Mucosa of stomach (tissue), 1 donor: ENCODE data around the gene PPTC7.

Experiments
- H3K27me3 ChIP-seq: one replicate; pipeline ENCODE4 v1.7.0; 2013; ENCODE audit warnings: mild to moderate bottlenecking, low read length; ENCODE audit not compliant: control insufficient read depth, insufficient read depth
- H3K36me3 ChIP-seq: one replicate; pipeline ENCODE4 v1.7.0; 2013; ENCODE audit warnings: low read length; ENCODE audit not compliant: control insufficient read depth, insufficient read depth
- H3K4me1 ChIP-seq: one replicate; pipeline ENCODE4 v1.7.0; 2013; ENCODE audit warnings: mild to moderate bottlenecking, low read length; ENCODE audit not compliant: control insufficient read depth, insufficient read depth
- H3K4me3 ChIP-seq: one replicate; pipeline ENCODE4 v1.7.0; 2013; ENCODE audit warnings: low read length
- H3K9ac ChIP-seq: one replicate; pipeline ENCODE4 v1.7.0; 2013; ENCODE audit warnings: mild to moderate bottlenecking, low read length, moderate library complexity
- H3K9me3 ChIP-seq: one replicate; pipeline ENCODE4 v1.7.0; 2013; ENCODE audit warnings: mild to moderate bottlenecking, low read length, moderate library complexity; ENCODE audit not compliant: control insufficient read depth
- donor health status: Pancreatic carcinoma.

PPTC7 gene

GRCh38 chr12:110514363-110514762, 68.8 kb downstream of the PPTC7 start:
- Histone ChIP-seq H3K9me3 (no peaks in the 10 kb centered on the region), H3K4me3 (no peak overlapping the region), H3K9ac (no peak overlapping the region), H3K36me3 (no peaks in the 10 kb centered on the region), H3K27me3 (no peaks in the 10 kb centered on the region), H3K4me1 (no peaks in the 10 kb centered on the region)

- Histone ChIP-seq H3K9me3 (no peaks in the 10 kb centered on the region), H3K4me1 (no peaks in the 10 kb centered on the region), H3K36me3 (no peaks in the 10 kb centered on the region), H3K4me3 (no peak overlapping the region), H3K9ac (no peak overlapping the region), H3K27me3 (no peaks in the 10 kb centered on the region)
Observed at GRCh38 chr12:110513842-110514241, 69.3 kb downstream of the PPTC7 start.

GRCh38 chr12:110508071-110508586, 75.0 kb downstream of the PPTC7 start:
- Histone ChIP-seq H3K9me3 (no peaks in the 10 kb centered on the region), H3K36me3 (no peaks in the 10 kb centered on the region), H3K4me1 (no peaks in the 10 kb centered on the region), H3K9ac (no peak overlapping the region), H3K27me3 (no peaks in the 10 kb centered on the region), H3K4me3 (no peak overlapping the region)

DNA sequence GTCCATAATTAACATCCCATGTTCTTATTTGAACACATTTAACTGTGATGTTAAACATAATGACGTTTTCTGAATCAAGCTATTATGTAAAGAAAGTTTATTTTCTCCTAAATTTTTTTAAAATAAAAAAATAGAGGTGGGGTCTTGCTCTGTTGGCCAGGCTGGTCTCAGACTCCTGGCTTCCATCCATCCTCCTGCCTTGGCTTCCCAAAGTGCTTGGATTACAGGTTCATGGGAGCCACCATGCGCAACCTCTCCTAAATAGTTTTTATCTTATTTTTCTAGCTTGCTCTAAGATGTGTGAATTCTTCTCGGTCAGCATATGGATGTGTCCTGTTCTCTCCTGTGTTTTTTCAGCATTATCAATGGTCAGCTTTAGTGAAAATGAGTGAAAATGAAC, 77.8 kb downstream of the PPTC7 start:
- no peaks in the 10 kb centered on the region for H3K36me3 ChIP-seq
- no peak overlapping the region for H3K9ac ChIP-seq
- no peaks in the 10 kb centered on the region for H3K27me3 ChIP-seq
- H3K9me3 ChIP-seq = no peaks in the 10 kb centered on the region
- no peak overlapping the region for H3K4me3 ChIP-seq
- H3K4me1 ChIP-seq = peaks cover 13% of the 10 kb centered on the region

DNA sequence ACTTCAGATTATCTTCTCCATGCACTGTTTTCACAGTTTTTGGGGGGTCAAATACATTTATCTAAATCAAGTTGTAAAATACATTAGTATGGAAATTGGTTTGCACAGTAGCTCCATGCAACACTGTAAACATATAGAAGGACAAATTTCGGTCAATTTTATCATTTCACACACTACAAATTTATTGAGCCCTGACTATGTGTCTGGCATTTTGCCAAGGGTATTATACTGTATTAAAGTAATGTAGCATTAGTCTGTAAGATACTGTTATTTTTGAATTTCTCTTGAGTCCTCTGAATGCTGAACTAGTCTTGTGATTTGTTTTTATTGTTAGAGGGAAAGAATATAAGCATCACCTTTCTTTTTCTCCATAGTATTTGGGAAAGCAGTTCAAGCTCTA, 79.7 kb downstream of the PPTC7 start:
- Histone ChIP-seq H3K4me3 (no peak overlapping the region), H3K9me3 (no peaks in the 10 kb centered on the region)

GRCh38 chr12:110501752-110502738, 81.1 kb downstream of the PPTC7 start, which contains the start of the genes RAD9B and VPS29:
Gene RAD9B (plus strand): TSS chr12:110502331. CDS start chr12:110502338, 7 bp downstream.
Gene VPS29 (minus strand): TSS chr12:110502111. CDS start chr12:110502051, 60 bp downstream.
- H3K9me3 ChIP-seq = no peaks in the 10 kb centered on the region
- no peaks in the 10 kb centered on the region for H3K27me3 ChIP-seq
- H3K36me3 ChIP-seq = no peaks in the 10 kb centered on the region
- H3K4me3 ChIP-seq = peak within 1 kb of the TSS; percentile 70
- H3K9ac ChIP-seq = peak within 1 kb of the TSS; percentile 86
- peaks cover 17% of the 10 kb centered on the region for H3K4me1 ChIP-seq

More for the DNA sequence above, 79.7 kb downstream of the PPTC7 start:
- no peaks in the 10 kb centered on the region for H3K36me3 ChIP-seq
- H3K27me3 ChIP-seq = no peaks in the 10 kb centered on the region
- no peak overlapping the region for H3K9ac ChIP-seq
- H3K4me1 ChIP-seq = peaks cover 17% of the 10 kb centered on the region

GRCh38 chr12:110501399-110501751, 81.7 kb downstream of the PPTC7 start:
- Histone ChIP-seq H3K27me3 (no peaks in the 10 kb centered on the region), H3K4me1 (peaks cover 17% of the 10 kb centered on the region), H3K4me3 (peak overlapping the region; percentile 70), H3K9ac (peak overlapping the region; percentile 86), H3K9me3 (no peaks in the 10 kb centered on the region), H3K36me3 (no peaks in the 10 kb centered on the region)

- no peak overlapping the region for H3K4me3 ChIP-seq
- peaks cover 17% of the 10 kb centered on the region for H3K4me1 ChIP-seq
- H3K9ac ChIP-seq = no peak overlapping the region
- no peaks in the 10 kb centered on the region for H3K27me3 ChIP-seq
- no peaks in the 10 kb centered on the region for H3K9me3 ChIP-seq
- H3K36me3 ChIP-seq = no peaks in the 10 kb centered on the region
Observed at GRCh38 chr12:110498984-110499706, 84.0 kb downstream of the PPTC7 start.
